GM23248 (cell line): ENCODE results near the gene HCCS.

Source experiments
- EZH2 ChIP-seq: fragments of 200-600 bp; sonication (generic); IDR thresholded peaks from 2 replicates; pipeline ENCODE4 v1.6.1; 2018; ENCODE audit warnings: antibody characterized with exemption, mild to moderate bottlenecking; ENCODE audit not compliant: insufficient read depth, poor library complexity, severe bottlenecking
- EZH2phosphoT487 ChIP-seq: fragments of 200-600 bp; sonication (generic); IDR thresholded peaks from 2 replicates; pipeline ENCODE4 v1.6.1; 2018; ENCODE audit warnings: antibody characterized with exemption, moderate library complexity, mild to moderate bottlenecking, low read depth; ENCODE audit not compliant: insufficient read depth

DNA sequence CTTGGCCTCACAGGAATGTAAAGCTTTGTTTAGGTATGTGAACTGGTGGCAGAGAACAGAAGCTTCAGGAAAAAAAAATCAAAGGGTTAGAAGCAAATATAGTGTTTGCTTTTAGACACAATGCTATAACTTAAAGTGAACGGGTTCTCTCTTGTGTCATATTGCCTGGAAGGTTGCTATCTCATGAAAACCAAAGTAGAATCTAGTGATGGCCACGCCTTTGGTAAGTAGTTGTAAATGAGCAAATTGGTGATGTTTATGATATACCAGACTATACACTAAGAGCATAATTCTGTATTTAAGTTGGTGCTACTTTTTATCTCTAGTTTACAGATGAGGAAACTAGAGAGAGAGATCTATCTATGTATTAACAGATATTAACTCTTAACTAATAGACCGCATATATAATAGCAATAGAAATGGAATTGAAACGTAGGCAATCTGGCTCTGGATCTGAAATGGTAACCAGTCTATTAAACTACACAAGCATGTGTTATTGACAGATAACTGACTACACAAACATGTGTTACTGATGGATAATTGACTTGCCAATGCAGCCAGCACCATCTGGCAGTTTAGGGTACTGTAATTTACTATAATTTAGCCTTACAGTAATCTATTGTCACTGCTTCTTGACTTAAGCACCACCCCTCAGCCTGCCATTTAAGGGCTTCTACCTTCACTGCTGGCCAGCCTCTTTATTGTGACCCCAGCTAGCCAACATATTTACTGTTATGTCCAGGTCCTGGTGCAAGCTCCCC, 40.8 kb downstream of the HCCS start:
- TF ChIP-seq EZH2 (no peak), EZH2phosphoT487 (no peak)
